ENCODE data around the gene ERBB2.
"Not testable (repeated sequence)": the region's sequence is repeated elsewhere in the genome, so short reads cannot be mapped to it uniquely, and the experiment has no call there.

ERBB2 gene

DNA sequence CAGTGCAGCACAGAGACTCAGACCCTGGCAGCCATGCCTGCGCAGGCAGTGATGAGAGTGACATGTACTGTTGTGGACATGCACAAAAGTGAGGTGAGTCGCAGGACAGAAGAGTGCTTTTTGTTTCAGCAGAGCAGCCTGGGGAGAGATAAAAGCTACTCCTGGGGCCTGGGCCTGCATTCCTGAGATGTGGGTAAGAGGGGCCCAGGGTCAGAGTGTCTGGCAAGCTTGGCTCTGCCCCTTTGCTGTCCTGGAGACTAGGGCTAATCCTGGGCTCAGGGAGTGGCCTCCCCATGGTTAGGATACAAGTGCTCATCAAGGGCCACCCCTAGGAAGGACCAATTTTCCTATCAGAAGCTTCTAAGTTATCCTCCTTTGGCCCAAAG, 4.8 kb upstream of the ERBB2 start:
- no peaks in the 10 kb centered on the region for H3K9me3 ChIP-seq (ENCODE audit: low read depth, low read length)
- no peak overlapping the region for H3K4me3 ChIP-seq
- no peak overlapping the region for H3K9ac ChIP-seq (ENCODE audit: insufficient read length)
- no peak for DNase-seq (ENCODE audit: low read depth, low spot score)
- no peak for TF ChIP-seq POLR2AphosphoS5 (IDR thresholded peaks at IDR 0.05; ENCODE audit: borderline replicate concordance, low read depth, low read length)
- H3K36me3 ChIP-seq (ENCODE audit: insufficient read depth, low read length): no peaks in the 10 kb centered on the region
- no peak overlapping the region for H3K27ac ChIP-seq

DNA sequence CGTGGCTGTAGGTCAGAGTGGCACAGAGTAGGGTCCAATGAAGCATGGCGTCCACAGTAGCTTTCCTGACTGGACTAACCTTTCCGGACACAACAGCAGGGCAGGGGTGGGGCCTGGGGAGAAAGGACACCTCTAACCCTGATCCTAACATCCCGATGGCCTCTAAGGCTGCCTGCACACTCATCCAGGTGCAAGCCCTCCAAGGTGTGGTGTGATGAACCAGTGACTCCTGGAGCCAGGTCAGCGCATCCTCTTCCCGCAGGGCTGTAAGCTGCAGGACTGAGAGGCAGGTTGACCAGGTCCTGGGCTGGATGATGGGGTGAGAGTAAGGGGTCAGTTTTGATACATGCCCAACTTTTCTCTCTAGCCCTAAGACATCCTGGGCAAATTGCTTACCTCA, 3.1 kb upstream of the ERBB2 start:
- H3K9ac ChIP-seq (ENCODE audit: insufficient read length): no peak overlapping the region
- no peaks in the 10 kb centered on the region for H3K36me3 ChIP-seq (ENCODE audit: insufficient read depth, low read length)
- TF ChIP-seq EZH2 (IDR thresholded peaks at IDR 0.05): no peak
- no peak overlapping the region for H3K4me3 ChIP-seq
- no peak for DNase-seq (ENCODE audit: low read depth, low spot score)
- H3K27ac ChIP-seq: no peak overlapping the region
- no peaks in the 10 kb centered on the region for H3K9me3 ChIP-seq (ENCODE audit: low read depth, low read length)

DNA sequence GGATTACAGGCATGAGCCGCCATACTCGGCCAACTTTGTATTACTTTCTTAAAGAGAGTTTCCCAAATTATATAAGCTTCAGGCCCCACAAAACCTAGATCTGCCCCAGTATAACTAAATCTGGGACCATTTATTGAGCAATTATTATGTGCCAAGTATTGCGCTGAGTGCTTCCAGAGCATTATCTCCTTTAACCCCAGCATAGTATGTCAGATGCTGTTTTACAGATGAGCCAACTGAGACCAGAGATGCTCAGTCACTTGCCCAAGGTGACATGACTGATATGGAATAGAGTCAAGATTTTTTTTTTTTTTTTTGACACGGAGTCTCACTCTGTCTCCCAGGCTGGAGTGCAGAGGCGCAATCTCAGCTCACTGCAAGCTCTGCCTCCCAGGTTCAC, 1.9 kb upstream of the ERBB2 start:
- H3K36me3 ChIP-seq (ENCODE audit: insufficient read depth, low read length): no peaks in the 10 kb centered on the region
- no peak for DNase-seq (ENCODE audit: low read depth, low spot score)
- no peak overlapping the region for H3K27ac ChIP-seq
- no peak overlapping the region for H3K4me3 ChIP-seq
- no peak overlapping the region for H3K9ac ChIP-seq (ENCODE audit: insufficient read length)
- TF ChIP-seq FOXP2 (optimal IDR thresholded peaks at IDR 0.05; ENCODE audit: control extremely low read depth, extremely low read length, insufficient read depth) (no peak), POLR2AphosphoS5 (IDR thresholded peaks at IDR 0.05; ENCODE audit: borderline replicate concordance, low read depth, low read length) (no peak), EZH2 (IDR thresholded peaks at IDR 0.05) (no peak)
- H3K9me3 ChIP-seq (ENCODE audit: low read depth, low read length): no peaks in the 10 kb centered on the region

DNA sequence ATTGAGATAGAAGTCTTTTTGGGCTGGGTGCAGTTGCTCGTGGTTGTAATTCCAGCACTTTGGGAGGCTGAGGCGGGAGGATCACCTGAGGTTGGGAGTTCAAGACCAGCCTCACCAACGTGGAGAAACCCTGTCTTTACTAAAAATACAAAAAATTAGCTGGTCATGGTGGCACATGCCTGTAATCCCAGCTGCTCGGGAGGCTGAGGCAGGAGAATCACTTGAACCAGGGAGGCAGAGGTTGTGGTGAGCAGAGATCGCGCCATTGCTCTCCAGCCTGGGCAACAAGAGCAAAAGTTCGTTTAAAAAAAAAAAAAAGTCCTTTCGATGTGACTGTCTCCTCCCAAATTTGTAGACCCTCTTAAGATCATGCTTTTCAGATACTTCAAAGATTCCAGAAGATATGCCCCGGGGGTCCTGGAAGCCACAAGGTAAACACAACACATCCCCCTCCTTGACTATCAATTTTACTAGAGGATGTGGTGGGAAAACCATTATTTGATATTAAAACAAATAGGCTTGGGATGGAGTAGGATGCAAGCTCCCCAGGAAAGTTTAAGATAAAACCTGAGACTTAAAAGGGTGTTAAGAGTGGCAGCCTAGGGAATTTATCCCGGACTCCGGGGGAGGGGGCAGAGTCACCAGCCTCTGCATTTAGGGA, 577 bp upstream of the ERBB2 start:
- not testable (repeated sequence) for H3K27ac ChIP-seq; H3K9me3 ChIP-seq (ENCODE audit: low read depth, low read length); H3K36me3 ChIP-seq (ENCODE audit: insufficient read depth, low read length); DNase-seq (ENCODE audit: low read depth, low spot score)
- peak overlapping the region; percentile 84 for H3K9ac ChIP-seq (ENCODE audit: insufficient read length)
- peak overlapping the region; percentile 92 for H3K4me3 ChIP-seq

DNA sequence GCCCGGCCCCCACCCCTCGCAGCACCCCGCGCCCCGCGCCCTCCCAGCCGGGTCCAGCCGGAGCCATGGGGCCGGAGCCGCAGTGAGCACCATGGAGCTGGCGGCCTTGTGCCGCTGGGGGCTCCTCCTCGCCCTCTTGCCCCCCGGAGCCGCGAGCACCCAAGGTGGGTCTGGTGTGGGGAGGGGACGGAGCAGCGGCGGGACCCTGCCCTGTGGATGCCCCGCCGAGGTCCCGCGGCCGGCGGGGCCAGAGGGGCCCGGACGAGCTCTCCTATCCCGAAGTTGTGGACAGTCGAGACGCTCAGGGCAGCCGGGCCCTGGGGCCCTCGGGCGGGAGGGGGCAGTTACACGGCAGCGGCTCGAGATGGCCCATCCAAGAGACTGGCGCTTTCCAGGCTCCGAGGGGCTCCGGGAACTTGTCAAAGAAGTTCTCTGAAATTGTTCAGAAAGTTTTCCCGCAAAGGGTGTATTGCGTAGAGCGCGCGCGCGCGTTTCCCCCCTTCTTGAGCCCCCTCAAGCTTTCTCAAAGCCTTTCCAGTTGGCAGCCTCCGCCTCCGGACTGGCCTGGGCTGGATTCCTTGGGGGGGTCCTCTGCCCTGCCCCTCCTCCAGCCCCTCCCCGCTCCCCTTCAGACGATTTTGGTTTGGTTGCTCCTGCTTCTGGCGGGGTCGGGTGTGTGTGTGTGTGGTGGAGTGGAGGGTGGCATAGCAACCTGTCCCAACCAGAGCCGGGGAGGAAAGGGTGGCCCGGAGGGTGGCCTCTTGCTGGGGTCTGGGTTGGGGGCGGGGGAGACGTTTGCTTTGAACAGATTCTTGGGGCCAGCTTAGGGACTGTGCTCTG, 504 bp downstream of the ERBB2 start:
- TF ChIP-seq EZH2 (IDR thresholded peaks at IDR 0.05) (no peak), POLR2AphosphoS5 (IDR thresholded peaks at IDR 0.05; ENCODE audit: borderline replicate concordance, low read depth, low read length) (no peak), FOXP2 (optimal IDR thresholded peaks at IDR 0.05; ENCODE audit: control extremely low read depth, extremely low read length, insufficient read depth) (no peak)
- Histone ChIP-seq H3K36me3 (ENCODE audit: insufficient read depth, low read length) (no peaks in the 10 kb centered on the region), H3K27ac (no peak overlapping the region), H3K9ac (ENCODE audit: insufficient read length) (peak overlapping the region; percentile 84), H3K9me3 (ENCODE audit: low read depth, low read length) (no peaks in the 10 kb centered on the region), H3K4me3 (peak overlapping the region; percentile 92)
- no peak for DNase-seq (ENCODE audit: low read depth, low spot score)

DNA sequence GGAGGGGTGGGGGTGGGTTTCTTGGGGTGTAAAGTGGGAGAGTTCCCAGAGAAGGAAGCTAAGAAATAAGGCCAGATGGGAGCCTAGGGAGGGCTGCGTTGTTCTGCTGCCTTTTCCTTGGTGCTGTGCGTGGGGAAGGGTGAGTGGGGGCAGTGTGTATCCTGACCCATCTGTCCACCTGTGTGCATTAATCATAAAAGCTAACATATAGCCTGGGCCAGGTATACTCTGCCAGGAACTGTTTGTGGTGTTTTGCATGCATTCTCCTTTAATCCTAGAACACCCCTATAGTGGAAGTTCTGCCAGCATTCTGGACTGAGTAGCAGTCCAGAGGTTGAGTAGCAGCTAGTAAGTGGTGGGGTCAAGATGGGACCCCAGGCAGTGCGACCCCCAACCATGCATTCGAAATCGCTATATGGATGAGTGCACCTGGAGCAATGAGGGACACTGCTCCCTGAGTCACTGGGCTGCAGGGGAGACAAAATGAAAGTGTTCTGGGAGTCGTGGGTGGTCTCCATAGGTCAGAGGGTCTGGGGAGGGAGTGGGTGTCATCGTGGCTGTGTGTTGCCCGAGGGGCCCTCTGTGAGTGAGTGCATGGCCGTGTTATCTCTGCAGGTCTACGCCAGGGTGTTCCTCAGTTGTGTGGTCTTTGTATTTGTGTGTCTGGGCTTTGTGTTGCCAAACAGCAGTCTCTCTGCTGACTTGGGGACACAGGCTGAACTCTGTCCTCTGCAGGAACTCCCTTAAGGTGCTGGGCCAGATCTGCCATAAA, 1.3 kb downstream of the ERBB2 start:
- Histone ChIP-seq H3K27ac (no peak overlapping the region), H3K36me3 (ENCODE audit: insufficient read depth, low read length) (no peaks in the 10 kb centered on the region), H3K4me3 (peak overlapping the region; percentile 92), H3K9me3 (ENCODE audit: low read depth, low read length) (no peaks in the 10 kb centered on the region), H3K9ac (ENCODE audit: insufficient read length) (peak overlapping the region; percentile 84)
- no peak for TF ChIP-seq FOXP2 (optimal IDR thresholded peaks at IDR 0.05; ENCODE audit: control extremely low read depth, extremely low read length, insufficient read depth)
- TF ChIP-seq POLR2AphosphoS5 (IDR thresholded peaks at IDR 0.05; ENCODE audit: borderline replicate concordance, low read depth, low read length): no peak
- no peak for TF ChIP-seq EZH2 (IDR thresholded peaks at IDR 0.05)
- no peak for DNase-seq (ENCODE audit: low read depth, low spot score)

DNA sequence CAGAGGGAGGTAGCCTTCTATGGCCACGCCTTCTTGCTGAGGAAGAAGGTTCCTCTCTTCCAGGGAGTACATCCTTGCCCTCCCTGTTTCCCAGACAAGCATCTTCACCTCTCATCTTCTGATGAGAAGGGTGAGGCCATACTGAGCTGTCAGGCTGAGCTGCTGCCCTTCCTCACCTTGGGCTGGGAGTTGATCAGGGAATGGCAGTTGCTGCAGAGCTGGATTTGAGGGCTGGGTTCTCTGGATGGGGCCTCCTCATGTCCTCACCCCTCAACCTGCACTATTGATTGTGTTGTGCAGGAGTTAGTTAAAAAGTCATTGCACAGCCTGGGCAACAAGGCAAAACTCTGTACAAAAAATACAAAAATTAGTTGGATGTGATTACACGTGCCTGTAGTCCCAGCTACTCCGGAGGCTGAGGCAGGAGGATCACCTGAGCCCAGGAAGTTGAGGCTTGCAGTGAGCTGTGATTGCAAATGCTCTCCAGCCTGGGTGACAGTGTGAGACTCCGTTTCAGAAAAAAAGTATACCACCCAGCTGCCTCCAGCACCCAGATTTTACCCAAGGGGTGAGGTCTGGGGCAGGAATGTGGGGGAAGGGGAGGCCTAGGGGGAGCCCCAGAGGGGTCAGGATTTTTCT, 2.0 kb downstream of the ERBB2 start:
- Histone ChIP-seq H3K9me3 (ENCODE audit: low read depth, low read length) (no peaks in the 10 kb centered on the region), H3K4me3 (no peak overlapping the region), H3K36me3 (ENCODE audit: insufficient read depth, low read length) (no peaks in the 10 kb centered on the region), H3K27ac (no peak overlapping the region), H3K9ac (ENCODE audit: insufficient read length) (no peak overlapping the region)
- TF ChIP-seq POLR2AphosphoS5 (IDR thresholded peaks at IDR 0.05; ENCODE audit: borderline replicate concordance, low read depth, low read length) (no peak), EZH2 (IDR thresholded peaks at IDR 0.05) (no peak), FOXP2 (optimal IDR thresholded peaks at IDR 0.05; ENCODE audit: control extremely low read depth, extremely low read length, insufficient read depth) (no peak)
- no peak for DNase-seq (ENCODE audit: low read depth, low spot score)
